Nephron progenitor cell (in vitro differentiated cells): ENCODE results near the gene FEN1.

ENCODE experiments used
- DNase-seq: peaks from one replicate; pipeline ENCODE4 v3.0.0; 2021
- H3K27ac Mint-ChIP-seq: 2 replicates; pipeline ENCODE4 v1.8.0; 2021; ENCODE audit warnings: mild to moderate bottlenecking, moderate library complexity, mixed read lengths
- H3K27me3 Mint-ChIP-seq: 2 replicates; pipeline ENCODE4 v1.8.0; 2021; ENCODE audit warnings: mild to moderate bottlenecking, low read depth, mixed read lengths; ENCODE audit not compliant: poor library complexity
- H3K36me3 Mint-ChIP-seq: 2 replicates; pipeline ENCODE4 v1.8.0; 2021; ENCODE audit warnings: low read depth, mixed read lengths
- H3K4me1 Mint-ChIP-seq: 2 replicates; pipeline ENCODE4 v1.8.0; 2021; ENCODE audit warnings: mixed read lengths
- H3K4me3 Mint-ChIP-seq: 2 replicates; pipeline ENCODE4 v1.8.0; 2021; ENCODE audit warnings: mild to moderate bottlenecking, moderate library complexity, mixed read lengths
- H3K9me3 Mint-ChIP-seq: 2 replicates; pipeline ENCODE4 v1.8.0; 2021; ENCODE audit warnings: mild to moderate bottlenecking, moderate library complexity, mixed read lengths
- CTCF ChIP-seq: fragments of 200-600 bp; sonication (generic); IDR thresholded peaks from 2 replicates; pipeline ENCODE4 v1.5.0; 2021; ENCODE audit warnings: antibody characterized with exemption

FEN1 gene

GRCh38 chr11:61797263-61797944 lies 4.7 kb downstream of the FEN1 start:
- Mint-ChIP-seq H3K36me3 (peaks cover 46% of the 10 kb centered on the region), H3K27ac (peak overlapping the region; percentile 62), H3K9me3 (no peaks in the 10 kb centered on the region), H3K4me1 (peaks cover 50% of the 10 kb centered on the region), H3K4me3 (no peak overlapping the region), H3K27me3 (no peaks in the 10 kb centered on the region)
- peak; percentile 71 for DNase-seq
- peak; percentile 80 for TF ChIP-seq CTCF

- Mint-ChIP-seq H3K9me3 (no peaks in the 10 kb centered on the region), H3K4me3 (no peak overlapping the region), H3K4me1 (peaks cover 35% of the 10 kb centered on the region), H3K36me3 (peaks cover 69% of the 10 kb centered on the region), H3K27ac (peak overlapping the region; percentile 99), H3K27me3 (no peaks in the 10 kb centered on the region)
- no peak for DNase-seq
- no peak for TF ChIP-seq CTCF
These were observed 7.1 kb downstream of the FEN1 start for GRCh38 chr11:61799665-61800284.

GRCh38 chr11:61800331-61801281 lies 7.9 kb downstream of the FEN1 start:
- H3K27me3 Mint-ChIP-seq = no peaks in the 10 kb centered on the region
- peaks cover 73% of the 10 kb centered on the region for H3K36me3 Mint-ChIP-seq
- peaks cover 29% of the 10 kb centered on the region for H3K4me1 Mint-ChIP-seq
- TF ChIP-seq CTCF = no peak
- no peak overlapping the region for H3K4me3 Mint-ChIP-seq
- no peak for DNase-seq
- H3K9me3 Mint-ChIP-seq = no peaks in the 10 kb centered on the region
- H3K27ac Mint-ChIP-seq = peak overlapping the region; percentile 92

- Mint-ChIP-seq H3K4me1 (peaks cover 22% of the 10 kb centered on the region), H3K9me3 (no peaks in the 10 kb centered on the region), H3K4me3 (no peak overlapping the region), H3K36me3 (peaks cover 76% of the 10 kb centered on the region), H3K27me3 (no peaks in the 10 kb centered on the region), H3K27ac (peak overlapping the region; percentile 95)
- TF ChIP-seq CTCF = no peak
- DNase-seq = no peak
These were observed 9.9 kb downstream of the FEN1 start for GRCh38 chr11:61802605-61803004.

- Mint-ChIP-seq H3K36me3 (peaks cover 88% of the 10 kb centered on the region), H3K4me1 (peaks cover 15% of the 10 kb centered on the region), H3K27ac (peak overlapping the region; percentile 86), H3K27me3 (no peaks in the 10 kb centered on the region), H3K9me3 (no peaks in the 10 kb centered on the region), H3K4me3 (no peak overlapping the region)
- DNase-seq = no peak
- TF ChIP-seq CTCF = no peak
These were observed 11.4 kb downstream of the FEN1 start for GRCh38 chr11:61803889-61804647.
